NCI-H526 treated with DMSO at 0.1 percent for 48 hours (cell line): ENCODE measurements around the gene ASPRV1.
"Not testable (repeated sequence)": the region's sequence is repeated elsewhere in the genome, so short reads cannot be mapped to it uniquely, and the experiment has no call there.

Experiments used
- DNase-seq: peaks from one replicate; lab custom pipeline; 2025; lab: John Stamatoyannopoulos, UW

ASPRV1 gene

DNA sequence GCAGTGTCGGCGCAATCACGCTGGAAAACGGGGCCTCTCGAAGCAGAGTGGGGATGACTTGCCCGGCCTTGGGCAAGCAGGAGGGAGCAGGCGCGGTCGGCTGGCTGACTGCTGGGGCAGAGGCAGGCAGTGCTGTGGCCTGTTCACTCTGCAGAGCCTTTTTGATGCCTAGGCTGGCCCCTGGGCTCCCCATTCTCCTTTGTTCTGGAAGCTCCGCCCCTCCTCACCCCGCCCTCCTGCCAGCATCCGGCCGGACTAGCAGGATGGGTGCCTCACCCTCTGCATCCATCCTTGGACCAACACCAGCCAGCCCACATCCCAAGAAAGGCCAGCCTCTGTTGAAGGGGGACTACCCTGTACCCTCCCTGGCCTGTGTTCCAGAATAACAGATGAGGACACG, at the start of gene ASPRV1:
Gene ASPRV1, minus strand, starts transcription at position 136 of the 400 bp plus-strand sequence. CDS start 195 bp downstream, outside the sequence.
- DNase-seq, result no peak

DNA sequence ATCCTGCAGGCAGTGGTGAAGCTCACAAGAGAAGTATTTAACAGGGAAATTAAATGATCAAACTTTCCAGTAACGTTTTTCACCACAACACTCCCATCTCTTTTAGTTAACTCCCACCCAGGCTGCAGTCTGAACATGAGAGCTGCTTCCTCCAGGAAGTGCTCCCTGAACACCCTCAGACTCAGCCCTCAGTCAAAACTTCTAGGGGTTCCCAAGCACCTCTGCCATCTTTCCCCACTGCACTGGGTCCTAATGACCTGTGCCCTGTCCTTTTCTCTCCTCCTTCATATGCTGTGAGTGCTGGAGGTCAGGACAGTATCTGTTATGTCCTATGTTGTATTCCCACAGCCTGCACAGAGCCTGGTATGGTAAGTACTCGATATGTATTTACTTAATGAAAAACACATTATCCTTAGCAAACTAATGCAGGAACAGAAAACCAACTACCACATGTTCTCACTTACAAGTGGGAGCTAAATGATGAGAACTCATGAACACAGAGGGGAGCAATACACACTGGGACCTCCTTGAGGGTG, 49.2 kb upstream of the ASPRV1 start:
- DNase-seq, result no peak

GRCh38 chr2:70009762-70010575, 48.5 kb upstream of the ASPRV1 start:
- DNase-seq, result no peak

DNA sequence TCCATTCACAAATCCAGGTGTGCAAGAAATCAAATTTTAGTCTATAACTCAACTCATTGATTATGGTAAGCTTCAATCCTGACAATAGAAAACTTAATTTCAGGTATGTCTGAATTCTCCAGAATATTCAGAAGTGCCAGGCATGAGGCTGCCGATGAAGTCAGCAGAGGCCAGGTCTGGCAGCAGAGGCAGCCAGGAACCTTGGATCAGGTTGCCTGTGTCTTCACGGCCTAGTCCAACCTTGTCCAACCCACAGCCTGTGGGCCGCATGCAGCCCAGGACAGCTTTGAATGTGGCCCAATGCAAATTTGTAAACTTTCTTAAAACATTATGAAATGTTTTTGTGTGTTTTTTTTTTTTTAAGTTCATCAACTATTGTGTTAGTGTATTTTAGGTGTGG, 46.9 kb upstream of the ASPRV1 start:
- DNase-seq, result no peak

GRCh38 chr2:70007151-70007550, 45.7 kb upstream of the ASPRV1 start:
- DNase-seq, result no peak

GRCh38 chr2:70006447-70006784, 45.0 kb upstream of the ASPRV1 start:
- DNase-seq, result no peak

DNA sequence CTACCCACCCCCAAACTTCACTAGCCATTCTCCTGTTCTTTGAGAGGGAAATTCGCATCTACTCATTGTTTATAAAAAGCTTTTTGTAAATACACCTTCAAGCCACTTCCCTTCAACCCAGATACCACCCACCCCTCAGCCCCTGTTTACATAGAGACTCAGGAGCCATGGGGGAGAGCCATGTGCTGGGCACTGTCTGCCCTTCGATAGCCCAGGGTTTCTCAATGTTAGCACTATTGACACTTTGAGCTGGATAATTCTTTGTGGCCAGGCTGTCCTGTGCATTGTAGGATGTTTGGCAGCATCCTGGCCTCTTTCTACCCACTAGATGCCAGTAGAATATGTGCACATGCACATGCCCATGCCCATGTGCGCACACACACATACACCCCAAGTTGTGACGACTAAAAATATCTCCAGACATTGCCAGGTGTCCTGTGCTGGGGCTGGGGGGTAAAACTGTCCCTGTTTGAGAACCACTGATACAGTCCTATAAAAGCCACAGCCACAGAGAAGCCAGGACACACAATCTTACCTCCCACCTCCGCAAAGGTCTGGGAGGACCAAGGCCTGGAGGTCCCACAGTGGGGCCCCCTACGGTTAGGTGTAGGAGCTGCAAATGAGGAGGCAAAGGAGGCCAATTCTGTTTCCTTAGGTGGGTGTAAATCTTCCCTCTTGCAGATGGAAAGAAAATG, 44.5 kb upstream of the ASPRV1 start:
- DNase-seq, result no peak

- no peak for DNase-seq
Measured at GRCh38 chr2:70005216-70005615, 43.8 kb upstream of the ASPRV1 start.

GRCh38 chr2:70003093-70003830, 41.8 kb upstream of the ASPRV1 start:
- DNase-seq, result no peak

- DNase-seq, result no peak
Measured at GRCh38 chr2:70002241-70002899, 40.9 kb upstream of the ASPRV1 start.

DNA sequence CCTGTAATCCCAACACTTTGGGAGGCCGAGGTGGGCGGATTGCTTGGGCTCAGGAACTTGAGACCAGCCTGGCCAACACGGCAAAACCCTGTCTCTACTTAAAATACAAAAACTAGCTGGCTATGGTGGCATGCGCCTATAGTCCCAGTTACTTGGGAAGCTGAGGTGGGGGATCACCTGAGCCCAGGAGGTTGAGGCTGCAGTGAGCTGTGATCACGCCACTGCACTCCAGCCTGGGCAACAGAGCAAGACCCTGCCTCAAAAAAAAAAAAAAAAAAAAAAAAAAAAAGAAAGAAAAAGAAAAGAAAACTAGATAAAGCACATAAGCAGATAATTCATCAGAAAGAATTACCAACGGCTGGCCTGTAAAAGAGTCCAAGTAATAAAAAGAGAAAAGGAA, 39.1 kb upstream of the ASPRV1 start:
- not testable (repeated sequence) for DNase-seq

- no peak for DNase-seq
Measured at GRCh38 chr2:69998761-69999160, 37.3 kb upstream of the ASPRV1 start.

DNA sequence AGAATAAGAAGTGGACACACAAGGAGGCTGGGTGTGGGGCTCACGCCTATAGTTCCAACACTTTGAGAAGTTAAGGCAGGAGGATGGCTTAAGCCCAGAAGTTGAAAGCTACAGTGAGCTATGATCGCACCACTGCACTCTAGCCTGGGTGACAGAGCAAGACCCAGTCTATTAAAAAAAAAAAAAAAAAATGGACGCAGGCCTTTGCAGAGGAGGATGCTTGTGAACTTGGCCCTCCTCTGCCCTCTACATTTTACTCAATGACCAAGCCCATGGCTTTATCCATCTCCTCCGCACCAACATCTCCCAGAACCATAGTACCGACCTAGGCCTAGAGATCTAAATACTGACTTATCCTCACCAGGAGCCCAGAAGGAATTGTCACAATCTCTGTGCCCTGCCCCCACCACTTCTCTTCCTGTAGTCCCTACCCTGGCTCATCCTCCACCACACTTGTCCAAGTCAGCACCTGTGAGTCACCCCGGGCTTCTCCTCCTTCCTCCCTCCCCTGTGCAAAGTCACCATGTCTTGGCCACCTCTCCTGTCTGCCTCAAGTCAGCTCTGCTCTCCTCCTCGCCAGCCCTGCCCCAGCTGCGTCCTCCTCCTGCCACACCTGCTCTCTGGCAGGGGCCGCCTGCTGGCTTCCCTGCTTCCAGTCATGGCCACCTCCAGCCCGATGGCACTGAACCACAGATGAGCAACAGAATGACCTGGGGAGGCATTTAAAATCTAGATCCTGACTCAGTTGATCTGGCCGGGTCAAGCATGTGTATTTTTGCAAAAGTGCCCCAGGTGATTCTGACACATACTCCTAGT, 35.8 kb upstream of the ASPRV1 start:
- no peak for DNase-seq

DNA sequence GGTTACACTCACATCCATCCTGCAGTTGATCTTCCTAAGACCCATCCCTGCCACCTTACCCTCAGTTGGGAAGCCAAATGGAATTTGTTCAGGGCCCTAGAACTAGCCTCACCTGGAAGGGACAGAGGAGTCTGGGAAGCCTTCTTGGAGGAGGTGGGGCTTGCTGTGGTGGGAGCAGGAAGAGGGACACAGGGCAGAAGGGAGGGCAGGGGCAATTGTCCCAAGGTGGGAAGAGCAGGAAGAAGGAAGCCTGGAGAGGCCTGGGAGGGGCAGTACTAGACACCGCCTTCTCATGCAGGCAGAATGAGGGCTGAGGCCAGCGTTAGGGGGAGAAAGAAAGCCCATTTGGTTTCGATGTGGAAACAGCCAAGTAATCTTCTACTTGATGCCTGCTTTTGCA, 34.1 kb upstream of the ASPRV1 start:
- DNase-seq, result no peak

GRCh38 chr2:69994166-69994565, 32.7 kb upstream of the ASPRV1 start:
- no peak for DNase-seq

DNA sequence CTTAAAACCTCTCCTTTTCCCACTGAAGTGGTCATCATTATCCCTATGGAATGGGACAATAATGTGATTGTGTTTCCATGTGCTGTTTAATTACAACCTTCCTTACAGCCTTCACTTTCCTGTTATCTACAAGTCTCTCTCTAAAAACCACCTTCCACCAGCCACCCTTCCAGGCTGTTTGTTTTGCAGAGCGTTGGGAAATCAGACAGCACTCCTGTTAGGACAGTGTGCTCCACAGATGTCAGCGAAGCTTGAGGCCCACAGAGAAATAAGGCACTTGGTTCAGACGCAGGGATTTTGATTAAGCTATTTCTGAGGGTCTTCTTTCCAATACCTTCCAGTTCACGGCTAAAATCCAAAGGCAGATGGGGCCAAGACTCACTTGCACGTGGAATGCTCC, 32.3 kb upstream of the ASPRV1 start:
- DNase-seq, result no peak

DNA sequence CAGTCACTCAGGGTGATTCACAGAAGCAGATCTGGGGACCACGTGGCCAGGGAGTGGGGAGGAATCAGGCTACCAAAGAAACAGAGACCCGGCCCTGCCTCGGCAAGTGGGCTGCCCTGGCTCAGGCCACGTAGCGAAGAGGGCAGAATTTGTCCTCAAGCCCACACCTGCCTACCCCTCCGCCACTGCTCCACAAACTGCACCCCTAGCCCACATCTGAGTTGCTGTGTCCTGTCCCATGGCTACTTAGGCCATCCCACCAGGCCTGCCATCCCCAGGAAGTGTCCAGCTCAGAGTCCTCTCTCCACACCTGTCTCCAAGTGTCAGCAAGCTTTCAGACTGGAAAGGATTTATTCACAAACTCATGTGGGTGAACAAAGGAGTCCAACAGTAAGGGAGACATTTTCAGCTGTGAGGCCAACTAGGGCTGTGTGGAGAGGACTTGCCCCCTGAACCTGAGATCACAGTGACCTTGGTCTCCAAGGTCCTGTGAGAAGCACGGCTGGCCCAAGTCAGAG, 31.7 kb upstream of the ASPRV1 start:
- no peak for DNase-seq

DNA sequence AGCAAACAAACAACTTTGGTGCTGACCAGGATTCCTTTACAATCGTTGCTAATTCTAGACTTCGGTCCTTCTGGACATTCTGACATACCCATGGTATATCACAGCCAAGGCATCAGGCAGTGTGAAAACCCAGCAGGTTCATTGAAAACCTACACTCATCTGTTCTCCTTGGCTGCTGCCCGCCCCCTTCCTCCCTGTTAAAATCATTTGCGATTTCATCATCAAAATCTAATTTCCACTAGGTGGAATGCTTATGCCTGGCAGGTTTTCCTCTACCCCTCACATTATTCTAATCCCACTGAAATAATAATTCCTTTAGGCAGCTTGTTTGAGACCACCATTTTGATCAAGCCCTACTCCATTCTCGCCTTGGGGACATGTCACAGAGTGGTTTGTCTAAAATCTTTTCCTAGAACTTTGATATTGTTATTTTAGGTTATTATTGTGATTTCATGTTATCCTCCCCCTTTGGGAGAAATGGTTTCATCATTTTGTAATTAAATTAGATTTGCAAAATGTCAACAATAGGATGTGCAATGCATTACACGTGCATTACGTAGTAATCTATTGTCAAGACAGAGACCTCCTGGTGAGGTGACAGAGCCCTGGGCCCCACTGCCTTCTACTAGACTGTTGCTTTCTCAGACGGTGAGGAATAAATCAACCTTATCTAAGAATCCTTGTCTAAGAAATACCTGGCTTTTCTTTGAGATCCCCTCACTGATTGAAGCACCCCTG, 31.0 kb upstream of the ASPRV1 start:
- DNase-seq, result no peak

GRCh38 chr2:69989441-69990105, 28.1 kb upstream of the ASPRV1 start:
- DNase-seq, result no peak

DNA sequence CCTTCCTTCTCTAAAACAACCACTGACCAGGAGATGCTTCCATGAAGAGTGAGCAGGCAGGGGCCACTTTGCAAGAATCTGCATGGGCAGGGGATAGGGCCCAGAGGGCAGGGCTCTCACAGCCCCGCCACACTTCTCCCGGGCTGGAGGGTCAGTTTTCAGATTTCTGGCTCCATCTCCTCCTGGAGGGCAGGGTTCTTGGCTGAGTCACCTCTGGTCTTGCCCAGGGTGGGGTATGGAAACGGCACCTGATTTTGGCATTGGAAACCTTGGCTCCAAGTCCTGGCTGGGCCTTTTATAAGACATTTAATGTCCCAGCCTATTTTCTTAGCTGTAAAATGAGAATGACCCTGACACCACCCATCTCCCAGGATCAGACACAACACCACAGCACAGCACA, 27.6 kb upstream of the ASPRV1 start:
- no peak for DNase-seq
